Measurements from ENCODE around the gene BTBD6. TPM values are rescaled to one million over a fixed set of nuclear protein-coding genes. Genes with fewer than 3 reads are reported as not detected.

The BTBD6 gene
- total RNA-seq, 1 donor from 2014 or later = 36.6 TPM

DNA sequence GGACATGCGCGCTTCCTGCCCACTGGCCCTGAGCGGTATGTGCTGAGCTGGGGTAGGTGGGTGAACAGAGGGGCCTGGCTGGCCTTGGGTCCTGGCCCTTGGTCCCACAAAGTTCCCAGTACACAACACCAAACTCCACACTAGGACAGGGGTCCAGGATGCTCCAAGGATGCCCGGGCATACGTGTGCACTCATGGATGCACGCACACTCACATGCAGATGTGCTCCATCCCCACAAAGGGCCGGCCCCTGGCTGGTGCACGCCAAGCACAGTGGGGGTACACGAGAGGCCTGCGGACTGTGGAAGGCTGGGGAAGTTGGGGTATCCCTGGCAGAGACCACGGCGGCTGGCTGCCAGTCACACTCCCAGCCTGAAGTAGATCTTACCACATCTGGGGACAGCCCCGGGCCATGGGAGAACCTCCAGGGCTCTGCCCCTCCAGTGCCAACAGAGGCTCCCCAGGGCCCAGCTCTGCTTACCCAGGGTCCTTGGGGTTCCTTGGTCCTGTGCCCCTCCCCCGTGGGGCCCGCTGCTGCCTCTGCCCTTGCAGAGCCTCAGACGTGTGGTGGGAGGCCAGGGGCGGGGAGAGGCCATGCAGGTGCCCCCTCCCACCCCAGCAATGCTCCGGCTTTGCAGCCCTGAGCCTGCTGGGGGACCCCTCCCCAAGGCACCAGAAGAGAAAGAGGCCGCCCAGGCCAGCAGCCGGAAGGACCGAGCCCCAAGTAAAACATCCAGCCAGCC is 43.2 kb upstream of the BTBD6 start:
- H3K27ac Mint-ChIP-seq (ENCODE audit: unreplicated experiment) = no peak overlapping the region
- DNase-seq (ENCODE audit: low read depth, low spot score) = no peak
- no peak overlapping the region for H3K4me3 Mint-ChIP-seq
- H3K4me1 Mint-ChIP-seq = peaks cover 4% of the 10 kb centered on the region
- TF ChIP-seq, protein P1, sequence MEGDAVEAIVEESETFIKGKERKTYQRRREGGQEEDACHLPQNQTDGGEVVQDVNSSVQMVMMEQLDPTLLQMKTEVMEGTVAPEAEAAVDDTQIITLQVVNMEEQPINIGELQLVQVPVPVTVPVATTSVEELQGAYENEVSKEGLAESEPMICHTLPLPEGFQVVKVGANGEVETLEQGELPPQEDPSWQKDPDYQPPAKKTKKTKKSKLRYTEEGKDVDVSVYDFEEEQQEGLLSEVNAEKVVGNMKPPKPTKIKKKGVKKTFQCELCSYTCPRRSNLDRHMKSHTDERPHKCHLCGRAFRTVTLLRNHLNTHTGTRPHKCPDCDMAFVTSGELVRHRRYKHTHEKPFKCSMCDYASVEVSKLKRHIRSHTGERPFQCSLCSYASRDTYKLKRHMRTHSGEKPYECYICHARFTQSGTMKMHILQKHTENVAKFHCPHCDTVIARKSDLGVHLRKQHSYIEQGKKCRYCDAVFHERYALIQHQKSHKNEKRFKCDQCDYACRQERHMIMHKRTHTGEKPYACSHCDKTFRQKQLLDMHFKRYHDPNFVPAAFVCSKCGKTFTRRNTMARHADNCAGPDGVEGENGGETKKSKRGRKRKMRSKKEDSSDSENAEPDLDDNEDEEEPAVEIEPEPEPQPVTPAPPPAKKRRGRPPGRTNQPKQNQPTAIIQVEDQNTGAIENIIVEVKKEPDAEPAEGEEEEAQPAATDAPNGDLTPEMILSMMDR (conservative IDR thresholded peaks at IDR 0.05) = no peak
- peaks cover 11% of the 10 kb centered on the region for H3K27me3 Mint-ChIP-seq (ENCODE audit: low read depth)
- no peaks in the 10 kb centered on the region for H3K36me3 Mint-ChIP-seq (ENCODE audit: low read depth)
- H3K9me3 Mint-ChIP-seq = no peaks in the 10 kb centered on the region

DNA sequence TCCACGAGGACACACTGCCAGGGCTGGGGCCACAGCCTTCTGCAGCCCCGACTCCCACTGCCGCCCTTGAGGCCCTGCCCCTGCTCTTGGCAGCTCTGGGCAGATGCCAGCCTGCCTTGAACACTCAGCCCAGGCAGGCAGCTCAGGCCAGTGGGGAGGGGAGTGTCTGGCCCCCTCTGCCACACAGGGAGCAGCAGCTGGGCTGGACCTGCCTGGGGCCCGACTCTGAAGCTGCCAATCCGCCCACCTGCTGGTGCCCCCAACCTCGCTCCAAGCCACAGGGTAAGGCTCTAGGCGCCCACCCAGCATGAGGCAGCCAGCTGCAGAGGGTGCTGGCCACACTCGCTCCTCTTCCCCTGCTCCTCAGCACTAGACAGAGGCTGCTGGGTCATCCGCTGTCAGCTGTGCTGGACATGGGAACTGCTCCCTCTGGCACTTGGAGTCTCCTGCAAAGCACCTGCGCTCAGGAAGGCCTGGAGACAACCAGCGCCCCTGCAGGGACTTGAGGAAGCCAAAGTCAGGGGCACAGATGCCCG is 42.6 kb upstream of the BTBD6 start:
- DNase-seq (ENCODE audit: low read depth, low spot score) = no peak
- Mint-ChIP-seq H3K4me1 (peaks cover 4% of the 10 kb centered on the region), H3K36me3 (ENCODE audit: low read depth) (no peaks in the 10 kb centered on the region), H3K27ac (ENCODE audit: unreplicated experiment) (no peak overlapping the region), H3K4me3 (no peak overlapping the region), H3K27me3 (ENCODE audit: low read depth) (peaks cover 5% of the 10 kb centered on the region), H3K9me3 (no peaks in the 10 kb centered on the region)
- TF ChIP-seq, protein P1 (conservative IDR thresholded peaks at IDR 0.05) = no peak

DNA sequence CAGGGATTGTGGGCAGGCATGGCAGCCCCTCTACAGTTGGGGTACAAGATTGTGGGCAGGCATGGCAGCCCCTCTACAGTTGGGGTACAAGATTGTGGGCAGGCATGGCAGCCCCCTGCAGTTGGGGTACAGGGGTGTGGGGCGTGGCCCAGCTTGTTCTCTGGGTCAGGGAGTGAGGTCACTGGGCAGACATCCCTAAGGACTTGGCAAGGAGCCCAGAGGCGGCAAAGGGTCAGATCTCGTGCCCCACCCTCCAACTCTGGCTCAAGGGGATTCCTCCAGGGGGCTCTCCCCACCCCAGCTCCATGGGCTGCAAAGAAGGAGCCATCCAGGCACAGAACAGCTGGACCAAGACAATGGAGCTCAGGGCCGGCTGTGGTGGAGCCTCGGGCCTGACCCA is 41.5 kb upstream of the BTBD6 start:
- no peak for DNase-seq (ENCODE audit: low read depth, low spot score)
- peaks cover 3% of the 10 kb centered on the region for H3K27me3 Mint-ChIP-seq (ENCODE audit: low read depth)
- no peaks in the 10 kb centered on the region for H3K9me3 Mint-ChIP-seq
- peaks cover under 1% of the 10 kb centered on the region for H3K4me1 Mint-ChIP-seq
- no peak overlapping the region for H3K4me3 Mint-ChIP-seq
- no peaks in the 10 kb centered on the region for H3K36me3 Mint-ChIP-seq (ENCODE audit: low read depth)
- H3K27ac Mint-ChIP-seq (ENCODE audit: unreplicated experiment) = no peak overlapping the region
- TF ChIP-seq, protein P1 (conservative IDR thresholded peaks at IDR 0.05) = no peak

DNA sequence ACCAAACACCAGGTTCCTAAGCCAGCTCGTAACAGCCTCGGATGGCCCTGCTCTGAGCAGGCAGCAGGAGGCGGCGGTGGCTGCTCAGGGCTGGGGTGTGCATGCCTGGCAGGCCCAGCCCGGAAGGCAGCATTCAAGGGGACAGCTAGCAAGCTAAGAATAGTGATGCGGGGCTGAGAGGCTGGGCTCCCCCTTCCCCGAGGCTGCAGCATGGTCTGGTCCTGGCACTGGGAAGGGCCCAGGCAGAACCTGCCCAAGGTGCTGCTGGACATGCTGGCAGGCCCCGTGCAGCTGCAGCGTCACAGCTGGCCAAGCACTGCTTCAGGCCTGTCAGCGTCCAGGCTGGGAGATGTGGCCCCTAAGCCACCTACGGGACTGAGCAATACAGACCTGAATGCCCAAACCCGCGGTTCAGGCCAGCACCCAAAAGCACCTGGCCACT is 40.9 kb upstream of the BTBD6 start:
- Mint-ChIP-seq H3K27me3 (ENCODE audit: low read depth) (peaks cover 3% of the 10 kb centered on the region), H3K27ac (ENCODE audit: unreplicated experiment) (no peak overlapping the region), H3K36me3 (ENCODE audit: low read depth) (no peaks in the 10 kb centered on the region), H3K9me3 (no peaks in the 10 kb centered on the region), H3K4me1 (no peaks in the 10 kb centered on the region), H3K4me3 (no peak overlapping the region)
- TF ChIP-seq, protein P1 (conservative IDR thresholded peaks at IDR 0.05) = no peak
- DNase-seq (ENCODE audit: low read depth, low spot score) = no peak

DNA sequence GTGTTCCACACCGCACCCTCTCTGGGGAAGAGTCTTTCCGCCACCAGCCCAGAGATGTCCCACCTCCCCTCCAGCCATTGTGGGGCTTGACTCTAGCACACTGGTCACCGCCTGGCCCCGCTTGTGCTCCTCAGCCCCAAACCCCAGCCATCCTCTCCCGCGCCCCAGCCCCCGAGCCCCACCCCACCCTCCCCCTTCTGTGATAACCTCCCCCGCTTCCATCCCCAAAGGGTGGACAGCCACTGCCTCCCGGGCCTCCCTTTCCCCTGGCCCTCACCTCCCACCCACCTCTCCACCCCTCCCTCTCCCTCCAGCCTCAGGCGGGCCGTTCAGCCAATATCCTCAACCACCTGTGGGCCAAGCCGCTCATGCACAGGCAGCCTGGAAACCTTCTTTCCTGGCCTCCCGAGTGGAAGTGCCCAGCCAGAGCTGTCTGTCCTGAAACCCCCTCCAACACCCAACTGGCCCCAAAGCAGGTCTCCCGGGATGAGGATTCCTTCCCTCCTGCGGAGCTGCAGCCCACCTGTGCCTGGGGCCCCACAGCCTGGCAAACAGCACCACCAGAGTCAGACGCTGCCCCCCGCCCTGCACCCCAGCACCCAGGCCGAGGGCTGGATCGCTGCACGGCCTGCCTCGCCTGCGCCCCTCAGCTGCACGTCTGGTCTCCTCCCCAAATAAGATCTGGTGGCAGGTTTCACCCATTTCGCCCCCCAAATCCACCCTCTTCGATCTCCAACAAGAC is 40.2 kb upstream of the BTBD6 start:
- no peak for DNase-seq (ENCODE audit: low read depth, low spot score)
- Mint-ChIP-seq H3K4me1 (no peaks in the 10 kb centered on the region), H3K9me3 (no peaks in the 10 kb centered on the region), H3K27ac (ENCODE audit: unreplicated experiment) (no peak overlapping the region), H3K36me3 (ENCODE audit: low read depth) (no peaks in the 10 kb centered on the region), H3K4me3 (no peak overlapping the region), H3K27me3 (ENCODE audit: low read depth) (no peaks in the 10 kb centered on the region)
- TF ChIP-seq, protein P1 (conservative IDR thresholded peaks at IDR 0.05) = no peak
